Naive B cell (primary cell): ENCODE data around the gene PJA2. TPM values are rescaled to one million over a fixed set of nuclear protein-coding genes. Genes with fewer than 3 reads are reported as not detected.
A peak's percentile ranks its signal among the peaks of the same experiment; 100 is the strongest.

Experiments
- ATAC-seq, 2 donors: fragments of 150-1000 bp; cut with Tn5 transposase; 2 replicates each; pipeline ENCODE4 v1.10.0; 2021; ENCODE audit warnings: low read depth in 2 of 2, mild to moderate bottlenecking in 2 of 2, moderate library complexity in 2 of 2
- DNase-seq: peaks from one replicate; pipeline ENCODE4 v3.0.0; 2022
- H3K27ac Mint-ChIP-seq, 6 donors: one replicate each; pipeline ENCODE4 v1.8.0; 2020 to 2022; ENCODE audit warnings: mild to moderate bottlenecking in 6 of 6, mixed read lengths in 6 of 6, moderate library complexity in 5 of 6, inconsistent platforms in 2 of 6
- H3K27me3 Mint-ChIP-seq, 3 donors: one replicate each; pipeline ENCODE4 v1.8.0; 2021 to 2022; ENCODE audit warnings: mixed read lengths in 3 of 3, mild to moderate bottlenecking in 1 of 3
- H3K36me3 Mint-ChIP-seq, 2 donors: one replicate each; pipeline ENCODE4 v1.8.0; 2020 to 2022; ENCODE audit warnings: mixed read lengths in 2 of 2, inconsistent platforms in 1 of 2, mild to moderate bottlenecking in 1 of 2
- H3K4me1 Mint-ChIP-seq, 3 donors: one replicate each; pipeline ENCODE4 v1.8.0; 2020 to 2022; ENCODE audit warnings: mixed read lengths in 3 of 3, inconsistent platforms in 1 of 3, mild to moderate bottlenecking in 1 of 3, moderate library complexity in 1 of 3
- H3K4me3 Mint-ChIP-seq, 8 donors: one replicate each; pipeline ENCODE4 v1.8.0; 2020 to 2022; ENCODE audit warnings: mild to moderate bottlenecking in 8 of 8, mixed read lengths in 8 of 8, moderate library complexity in 8 of 8, inconsistent platforms in 2 of 8
- H3K9me3 Mint-ChIP-seq, 7 donors: one replicate each; pipeline ENCODE4 v1.8.0; 2020 to 2022; ENCODE audit warnings: mixed read lengths in 7 of 7, mild to moderate bottlenecking in 5 of 7, inconsistent platforms in 2 of 7, moderate library complexity in 1 of 7
- polyA plus RNA-seq, 6 donors: library from polyadenylated mRNA; unstranded; fragments of 300-500 nt; fragmentation: Illumina TruSeq; gene quantifications; one replicate each; pipeline ENCODE4 v1.2.3, GENCODE V29; 2021; ENCODE audit warnings: low read depth in 6 of 6

The PJA2 gene
- polyA plus RNA-seq, 6 donors from 2014 or later, result 63.9 to 80.1 (median 66.2) TPM

DNA sequence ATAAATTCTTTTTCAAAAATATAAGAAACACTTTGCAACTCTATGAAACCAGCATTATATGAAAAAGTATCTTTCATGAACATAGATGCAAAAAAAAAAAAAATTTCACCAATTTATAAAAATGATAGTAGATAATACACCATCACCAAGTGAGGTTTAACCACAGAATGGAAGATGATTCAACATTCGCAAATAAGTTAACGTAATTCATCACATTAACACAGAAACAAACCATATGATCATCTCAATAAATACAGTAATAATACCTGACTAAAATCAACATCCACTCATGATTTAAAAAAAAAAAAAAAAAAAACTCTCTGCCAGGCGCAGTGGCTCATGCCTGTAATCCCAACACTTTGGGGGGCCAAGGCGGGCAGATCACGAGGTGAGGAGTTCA is 6.3 kb downstream of the PJA2 start:
- H3K27me3 Mint-ChIP-seq, result no peaks in the 10 kb centered on the region
- H3K4me3 Mint-ChIP-seq, result peak overlapping the region in 3 of 8 donors; percentile 9 to 11 (median 9)
- H3K27ac Mint-ChIP-seq, result peak overlapping the region in 2 of 6 donors; percentile 41 to 49
- peaks cover 7 to 10% of the 10 kb centered on the region in 2 donors for H3K36me3 Mint-ChIP-seq
- DNase-seq, result no peak
- peaks cover 45 to 90% (median 61%) of the 10 kb centered on the region in 3 donors for H3K4me1 Mint-ChIP-seq
- no peaks in the 10 kb centered on the region for H3K9me3 Mint-ChIP-seq
- no peak for ATAC-seq

DNA sequence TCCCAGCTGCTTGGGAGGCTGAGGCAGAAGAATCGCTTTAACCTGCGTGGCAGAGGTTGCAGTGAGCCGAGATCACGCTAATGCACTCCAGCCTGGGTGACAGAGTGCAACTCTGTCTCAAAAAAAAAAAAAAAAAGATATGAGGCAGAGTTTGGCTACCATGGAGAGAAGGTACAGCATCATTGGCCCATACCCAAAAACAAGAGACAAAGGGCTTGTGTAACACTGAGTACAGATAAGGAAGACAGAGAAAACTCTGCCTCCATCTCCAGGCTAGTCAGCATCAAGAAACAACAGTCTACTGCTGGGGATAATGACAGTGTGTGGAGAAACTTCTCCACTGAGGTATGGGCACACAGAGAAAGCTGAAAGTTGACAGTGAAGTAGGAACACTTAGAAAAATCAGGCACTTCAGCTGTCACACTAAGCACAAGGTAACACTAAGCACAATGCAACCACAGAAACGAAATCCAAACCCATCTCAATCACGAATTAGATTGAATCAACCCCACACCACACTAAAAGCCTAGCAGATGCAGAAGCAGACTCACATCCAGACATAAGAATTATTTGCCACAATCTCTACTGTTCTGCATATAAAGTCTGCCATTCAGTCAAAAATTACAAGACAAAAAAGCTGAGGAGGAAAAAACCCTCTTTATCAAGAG is 10.5 kb downstream of the PJA2 start:
- DNase-seq, result no peak
- Mint-ChIP-seq H3K27ac (peak overlapping the region in 3 of 6 donors; percentile 19 to 54 (median 49)), H3K36me3 (peaks cover 7 to 10% of the 10 kb centered on the region in 2 donors), H3K9me3 (no peaks in the 10 kb centered on the region), H3K27me3 (no peaks in the 10 kb centered on the region), H3K4me3 (peak overlapping the region in 4 of 8 donors; percentile 21 to 65 (median 48)), H3K4me1 (peaks cover 40 to 88% (median 57%) of the 10 kb centered on the region in 3 donors)
- ATAC-seq, result no peak

DNA sequence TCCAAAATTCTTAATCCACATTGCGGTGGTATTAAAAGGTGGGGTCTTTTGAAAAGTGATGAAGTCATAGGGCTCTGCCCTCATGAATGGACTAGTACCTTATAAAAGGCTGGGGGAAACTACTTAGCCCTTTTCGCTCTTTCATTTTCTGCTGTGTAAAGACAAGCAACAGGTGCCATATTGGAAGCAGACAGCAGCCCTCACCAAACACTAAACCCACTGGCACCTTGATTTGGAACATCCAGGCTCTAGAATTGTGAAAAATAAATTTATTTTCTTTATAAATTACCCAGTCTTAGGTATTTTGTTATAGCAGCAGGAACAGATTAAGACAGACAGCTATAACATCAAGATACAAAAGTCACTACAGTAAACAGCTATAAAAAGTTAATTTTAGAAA is 12.8 kb downstream of the PJA2 start:
- H3K4me1 Mint-ChIP-seq, result peaks cover 36 to 90% (median 65%) of the 10 kb centered on the region in 3 donors
- ATAC-seq (no peak), DNase-seq (no peak)
- H3K36me3 Mint-ChIP-seq, result peaks cover 10 to 17% of the 10 kb centered on the region in 2 donors
- peak overlapping the region in 1 of 6 donors; percentile 51 for H3K27ac Mint-ChIP-seq
- H3K9me3 Mint-ChIP-seq, result no peaks in the 10 kb centered on the region
- no peak overlapping the region for H3K4me3 Mint-ChIP-seq
- H3K27me3 Mint-ChIP-seq, result no peaks in the 10 kb centered on the region

DNA sequence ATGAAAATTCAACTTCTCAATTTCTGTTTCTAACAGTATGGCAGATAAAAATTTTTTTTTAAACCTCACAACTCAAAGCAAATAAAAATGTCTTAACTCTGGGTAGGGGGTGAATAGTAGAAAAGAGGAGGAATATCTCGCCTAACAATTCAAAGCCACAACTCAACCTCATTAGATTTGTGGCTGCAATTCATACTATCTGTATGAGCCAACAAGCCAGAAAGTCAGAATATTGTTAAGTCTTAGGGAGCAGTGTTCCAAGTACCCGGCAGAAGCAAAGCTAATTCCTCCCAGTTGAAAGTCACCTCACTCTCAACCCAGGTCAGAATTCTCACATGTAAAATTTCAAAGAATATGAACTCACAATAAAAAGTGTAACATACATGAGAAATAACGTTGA is 15.0 kb downstream of the PJA2 start:
- no peaks in the 10 kb centered on the region for H3K27me3 Mint-ChIP-seq

DNA sequence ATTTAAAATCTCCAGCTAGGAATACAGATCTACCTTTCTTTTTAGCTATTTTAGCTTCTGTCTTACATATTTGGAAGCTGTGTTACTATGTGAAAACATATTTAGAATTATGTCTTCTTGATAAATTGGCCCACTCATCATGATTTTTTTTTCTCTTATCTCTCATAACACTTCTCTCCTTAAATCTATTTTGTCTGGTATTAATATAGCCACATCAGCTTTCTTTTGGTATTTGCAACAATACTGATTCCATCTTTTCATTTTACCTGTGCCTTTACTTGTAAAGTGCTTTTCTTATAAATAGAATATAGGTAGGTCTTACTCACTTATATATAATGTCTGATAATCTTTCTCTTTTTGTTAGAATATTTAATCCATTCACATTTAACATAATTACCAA is 19.6 kb downstream of the PJA2 start:
- peaks cover 0 to 4% (median 0%) of the 10 kb centered on the region in 7 donors for H3K9me3 Mint-ChIP-seq
- H3K27me3 Mint-ChIP-seq, result no peaks in the 10 kb centered on the region
- H3K4me1 Mint-ChIP-seq, result peaks cover 60 to 93% (median 92%) of the 10 kb centered on the region in 3 donors
- ATAC-seq, result no peak
- H3K27ac Mint-ChIP-seq, result peak overlapping the region in 2 of 6 donors; percentile 30 to 67
- H3K4me3 Mint-ChIP-seq, result peak overlapping the region in 2 of 8 donors; percentile 2 to 55
- DNase-seq, result no peak
- peaks cover 19 to 26% of the 10 kb centered on the region in 2 donors for H3K36me3 Mint-ChIP-seq

More for the DNA sequence above, 15.0 kb downstream of the PJA2 start:
- H3K4me1 Mint-ChIP-seq, result peaks cover 45 to 90% (median 65%) of the 10 kb centered on the region in 3 donors
- H3K4me3 Mint-ChIP-seq, result peak overlapping the region in 1 of 8 donors; percentile 5
- no peak for ATAC-seq
- no peak overlapping the region for H3K27ac Mint-ChIP-seq
- no peak for DNase-seq
- peaks cover 25 to 33% of the 10 kb centered on the region in 2 donors for H3K36me3 Mint-ChIP-seq
- peaks cover 0 to 4% (median 0%) of the 10 kb centered on the region in 7 donors for H3K9me3 Mint-ChIP-seq

DNA sequence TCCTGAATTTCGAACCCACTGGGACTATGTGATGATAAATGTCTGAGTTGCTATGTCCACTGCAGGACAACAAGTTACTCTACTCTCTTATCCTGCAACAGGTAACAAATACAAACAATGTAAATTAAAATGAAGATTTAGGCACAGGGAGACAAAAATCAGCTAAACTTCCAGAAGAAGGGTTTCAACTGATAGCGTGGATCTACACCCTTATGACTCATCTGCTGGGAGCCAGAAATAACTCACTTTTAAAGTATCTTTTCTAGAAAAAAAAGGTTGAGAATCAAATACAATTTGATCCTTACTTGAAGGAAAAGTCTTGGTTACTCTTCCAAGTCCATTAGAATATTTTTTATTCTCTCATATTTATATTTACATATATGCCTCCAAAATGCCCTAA is 21.4 kb downstream of the PJA2 start:
- no peak overlapping the region for H3K4me3 Mint-ChIP-seq
- H3K4me1 Mint-ChIP-seq, result peaks cover 54 to 83% (median 80%) of the 10 kb centered on the region in 3 donors
- H3K27me3 Mint-ChIP-seq, result no peaks in the 10 kb centered on the region
- peaks cover 19 to 26% of the 10 kb centered on the region in 2 donors for H3K36me3 Mint-ChIP-seq
- peak overlapping the region in 2 of 6 donors; percentile 17 to 64 for H3K27ac Mint-ChIP-seq
- H3K9me3 Mint-ChIP-seq, result peaks cover 0 to 4% (median 0%) of the 10 kb centered on the region in 7 donors
- DNase-seq (no peak), ATAC-seq (no peak)

DNA sequence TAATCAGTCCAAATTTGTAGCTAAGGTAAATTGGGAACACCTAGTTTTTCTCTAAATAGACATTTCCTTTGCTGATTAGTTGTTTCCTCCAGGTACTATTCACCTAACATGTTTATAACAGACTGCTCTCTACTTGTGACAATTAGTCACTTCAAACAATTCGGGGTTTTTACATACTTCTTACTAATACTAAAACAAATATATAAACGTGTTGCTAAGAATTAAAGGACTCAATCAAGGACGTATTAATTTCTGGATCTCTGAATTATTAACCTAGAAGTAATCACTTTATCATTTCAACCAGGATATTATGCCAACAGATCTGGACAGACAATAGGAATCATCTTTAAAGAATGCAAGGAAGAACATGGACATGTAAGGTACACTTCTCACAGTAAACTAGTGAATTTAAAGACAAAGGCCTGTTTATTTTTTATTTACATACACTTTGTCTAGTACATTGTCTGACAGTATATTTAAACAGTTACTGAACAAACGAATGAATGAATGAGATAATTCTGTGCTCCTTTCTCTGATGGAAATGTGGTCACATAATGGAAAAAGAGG is 22.3 kb downstream of the PJA2 start:
- H3K4me3 Mint-ChIP-seq, result no peak overlapping the region
- DNase-seq (no peak), ATAC-seq (no peak)
- peaks cover 19 to 22% of the 10 kb centered on the region in 2 donors for H3K36me3 Mint-ChIP-seq
- peak overlapping the region in 5 of 6 donors; percentile 20 to 64 (median 50) for H3K27ac Mint-ChIP-seq
- H3K9me3 Mint-ChIP-seq, result peaks cover 0 to 4% (median 0%) of the 10 kb centered on the region in 7 donors
- no peaks in the 10 kb centered on the region for H3K27me3 Mint-ChIP-seq
- peaks cover 51 to 75% (median 75%) of the 10 kb centered on the region in 3 donors for H3K4me1 Mint-ChIP-seq

DNA sequence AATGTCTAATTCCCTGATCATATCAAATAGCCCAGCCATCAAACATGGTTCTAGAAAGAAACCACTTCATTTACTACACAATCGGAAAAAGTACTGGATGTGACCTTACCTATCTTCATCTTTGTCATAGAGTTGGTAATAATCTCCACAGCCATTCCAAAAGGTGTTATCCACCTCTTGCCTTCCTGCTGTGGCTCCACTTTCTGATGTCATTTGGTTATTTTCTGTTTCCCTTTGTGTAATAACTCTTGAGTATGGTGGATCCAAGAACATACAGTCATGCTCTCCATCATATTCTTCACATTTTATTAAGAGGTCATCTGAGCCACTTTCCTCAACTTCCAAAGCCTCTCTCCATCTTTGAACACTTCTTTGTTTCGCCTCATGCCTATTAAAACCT is 31.7 kb downstream of the PJA2 start:
- H3K4me1 Mint-ChIP-seq, result peaks cover 0 to 12% (median 10%) of the 10 kb centered on the region in 3 donors
- H3K27ac Mint-ChIP-seq, result peak overlapping the region in 2 of 6 donors; percentile 8 to 57
- H3K36me3 Mint-ChIP-seq, result peaks cover 13% of the 10 kb centered on the region in 2 donors
- H3K27me3 Mint-ChIP-seq, result no peaks in the 10 kb centered on the region
- no peak overlapping the region for H3K4me3 Mint-ChIP-seq
- ATAC-seq (no peak), DNase-seq (no peak)
- H3K9me3 Mint-ChIP-seq, result no peaks in the 10 kb centered on the region

DNA sequence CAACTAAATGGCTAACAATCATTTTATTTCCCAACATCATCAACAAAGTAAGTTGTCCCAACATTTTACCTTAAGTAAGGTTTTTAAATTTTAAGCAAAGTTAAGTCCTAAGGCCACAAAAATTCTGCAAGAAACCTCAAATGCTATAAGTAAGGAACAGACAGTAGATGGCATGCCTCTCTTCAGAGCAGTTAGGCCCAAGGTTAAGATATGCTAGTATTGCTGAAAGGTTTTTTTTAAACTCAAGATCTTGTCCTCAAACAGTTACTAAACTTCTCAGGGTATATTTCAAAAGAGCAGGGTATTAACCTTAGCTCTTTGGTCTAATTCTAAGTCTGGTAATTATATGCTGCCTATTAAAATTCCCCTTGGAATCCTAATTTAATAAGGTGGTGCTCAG is 35.1 kb downstream of the PJA2 start:
- ATAC-seq (no peak), DNase-seq (no peak)
- Mint-ChIP-seq H3K27me3 (no peaks in the 10 kb centered on the region), H3K27ac (no peak overlapping the region), H3K4me1 (peaks cover 7 to 25% (median 18%) of the 10 kb centered on the region in 3 donors), H3K4me3 (no peak overlapping the region), H3K36me3 (peaks cover 13 to 19% of the 10 kb centered on the region in 2 donors), H3K9me3 (no peaks in the 10 kb centered on the region)

DNA sequence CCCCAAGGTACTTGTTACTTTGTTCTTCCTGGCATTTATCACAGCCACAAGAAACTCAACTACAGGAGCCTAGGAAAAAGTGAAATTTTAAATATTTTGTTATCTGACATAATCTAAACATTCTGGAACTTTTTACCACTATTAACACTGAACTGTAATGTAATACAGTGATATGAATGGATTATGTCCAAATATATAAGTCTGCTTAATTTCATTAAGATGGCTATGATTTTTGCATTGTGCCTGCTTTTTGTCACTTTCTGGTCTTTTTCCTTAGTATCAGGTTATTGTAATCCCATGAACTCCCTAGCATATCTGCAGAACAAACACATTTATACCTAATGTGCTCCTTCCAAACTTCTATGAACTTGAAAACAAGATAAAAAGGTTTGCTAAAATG is 35.8 kb downstream of the PJA2 start:
- peaks cover 7 to 24% (median 18%) of the 10 kb centered on the region in 3 donors for H3K4me1 Mint-ChIP-seq
- no peaks in the 10 kb centered on the region for H3K27me3 Mint-ChIP-seq
- no peak overlapping the region for H3K4me3 Mint-ChIP-seq
- DNase-seq (no peak), ATAC-seq (no peak)
- peaks cover 11 to 19% of the 10 kb centered on the region in 2 donors for H3K36me3 Mint-ChIP-seq
- H3K27ac Mint-ChIP-seq, result no peak overlapping the region
- H3K9me3 Mint-ChIP-seq, result no peaks in the 10 kb centered on the region

DNA sequence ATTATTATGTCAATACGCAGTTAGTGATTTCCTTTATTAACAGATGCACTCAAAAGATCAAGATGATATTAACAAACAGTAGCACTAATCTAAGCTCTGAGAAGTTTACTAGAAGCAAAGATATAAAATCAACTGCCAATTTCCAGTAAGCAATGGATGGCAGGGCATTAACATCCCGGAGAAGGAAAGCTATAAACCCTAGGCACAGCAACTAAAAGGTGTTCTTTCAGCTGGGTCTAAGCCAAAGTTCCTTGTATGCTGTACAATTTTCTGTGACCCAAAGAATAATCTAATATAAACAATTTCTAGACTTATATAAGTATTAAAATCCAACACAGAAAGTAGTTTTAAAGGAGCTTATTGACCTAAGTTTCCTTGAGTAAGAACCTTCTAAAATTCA is 39.4 kb downstream of the PJA2 start:
- H3K36me3 Mint-ChIP-seq, result peaks cover 22 to 30% of the 10 kb centered on the region in 2 donors
- H3K27ac Mint-ChIP-seq, result peak overlapping the region in 1 of 6 donors; percentile 56
- ATAC-seq (no peak), DNase-seq (no peak)
- peaks cover 7 to 17% (median 15%) of the 10 kb centered on the region in 3 donors for H3K4me1 Mint-ChIP-seq
- H3K4me3 Mint-ChIP-seq, result no peak overlapping the region
- peaks cover 0 to 9% (median 0%) of the 10 kb centered on the region in 7 donors for H3K9me3 Mint-ChIP-seq
- H3K27me3 Mint-ChIP-seq, result no peaks in the 10 kb centered on the region

DNA sequence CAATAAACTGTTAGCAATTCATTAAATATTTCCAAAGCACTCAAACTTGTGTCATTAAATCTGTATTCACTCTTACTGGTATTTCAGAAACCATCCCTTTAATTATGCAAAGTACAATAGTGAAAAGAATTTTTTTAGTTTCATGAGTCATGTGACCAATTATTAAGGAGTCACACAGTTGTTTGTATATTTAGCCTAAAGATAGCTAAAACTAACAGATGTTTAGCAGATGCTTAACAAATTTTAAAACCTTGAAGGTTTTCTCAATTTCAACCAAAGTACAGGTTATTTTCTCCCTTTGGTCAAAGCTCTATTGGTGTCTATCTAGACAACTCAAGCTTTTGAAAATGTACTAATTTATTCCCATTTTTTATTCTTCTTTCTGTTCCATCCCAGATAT is 44.1 kb downstream of the PJA2 start:
- H3K4me1 Mint-ChIP-seq, result peaks cover 5 to 17% (median 16%) of the 10 kb centered on the region in 3 donors
- H3K36me3 Mint-ChIP-seq, result peaks cover 38 to 43% of the 10 kb centered on the region in 2 donors
- no peak for ATAC-seq
- no peak for DNase-seq
- H3K9me3 Mint-ChIP-seq, result peaks cover 0 to 9% (median 0%) of the 10 kb centered on the region in 7 donors
- H3K27me3 Mint-ChIP-seq, result no peaks in the 10 kb centered on the region
- H3K4me3 Mint-ChIP-seq, result no peak overlapping the region
- no peak overlapping the region for H3K27ac Mint-ChIP-seq

DNA sequence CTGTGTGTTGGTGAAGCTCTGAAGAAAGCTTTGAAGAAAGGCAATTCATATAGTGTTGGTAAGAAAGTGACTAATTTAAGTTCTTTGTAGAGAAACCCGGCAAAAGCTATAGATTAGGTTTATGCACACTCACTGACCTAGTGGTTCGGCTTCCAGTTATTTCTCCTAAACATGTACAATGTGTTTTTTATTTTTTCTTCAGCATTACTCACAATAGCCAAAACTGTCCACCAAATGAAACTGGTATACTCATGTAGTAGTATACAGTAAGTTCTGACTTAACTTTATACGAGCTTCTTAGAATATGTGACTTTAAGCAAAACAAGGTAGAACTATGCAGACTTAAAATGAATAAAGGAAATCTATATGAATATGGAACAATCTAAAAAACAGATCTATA is 44.8 kb downstream of the PJA2 start:
- Mint-ChIP-seq H3K27me3 (no peaks in the 10 kb centered on the region), H3K9me3 (peaks cover 0 to 9% (median 0%) of the 10 kb centered on the region in 7 donors), H3K27ac (peak overlapping the region in 1 of 6 donors; percentile 51), H3K4me1 (peaks cover 5 to 17% (median 16%) of the 10 kb centered on the region in 3 donors), H3K36me3 (peaks cover 38 to 39% of the 10 kb centered on the region in 2 donors), H3K4me3 (no peak overlapping the region)
- DNase-seq (no peak), ATAC-seq (no peak)

DNA sequence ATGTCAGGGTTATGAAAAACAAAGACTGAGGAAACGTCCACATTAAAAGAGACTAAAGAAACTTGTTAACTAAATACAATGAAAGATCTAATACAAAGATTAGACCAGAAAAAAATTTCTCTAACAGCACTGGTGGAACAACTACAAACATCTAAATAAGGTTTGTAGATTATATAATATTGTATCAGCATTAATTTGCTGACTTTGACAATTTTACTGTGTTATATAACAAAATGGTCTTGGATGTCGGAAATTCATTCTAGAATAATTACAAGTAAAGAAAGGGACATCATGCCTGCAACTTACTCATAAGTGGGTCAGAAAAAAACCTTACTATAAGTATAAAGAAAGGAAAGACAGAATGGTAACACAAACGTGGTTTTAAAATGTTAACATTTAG is 50.1 kb downstream of the PJA2 start:
- Mint-ChIP-seq H3K4me3 (no peak overlapping the region), H3K9me3 (no peaks in the 10 kb centered on the region), H3K36me3 (peaks cover 17 to 23% of the 10 kb centered on the region in 2 donors), H3K4me1 (peaks cover 7 to 18% (median 16%) of the 10 kb centered on the region in 3 donors), H3K27ac (no peak overlapping the region), H3K27me3 (no peaks in the 10 kb centered on the region)
- ATAC-seq, result no peak
- no peak for DNase-seq
